GM12865 (cell line): ENCODE results near the gene IBTK.

Experiments
- DNase-seq: peaks from one replicate; pipeline ENCODE4 v3.0.0; 2010; ENCODE audit warnings: low read depth
- H3K4me3 ChIP-seq: 2 replicates; pipeline ENCODE4 v1.5.1; 2011; ENCODE audit warnings: mild to moderate bottlenecking, low read depth, low read length, control low read depth
- TF ChIP-seq, protein P1 (sequence below): IDR thresholded peaks from 2 replicates; pipeline ENCODE4 v1.5.1; 2011; ENCODE audit warnings: low read length, control low read depth, low read depth, inconsistent platforms; ENCODE audit not compliant: insufficient read depth; ENCODE audit errors: missing control alignments

Gene IBTK

DNA sequence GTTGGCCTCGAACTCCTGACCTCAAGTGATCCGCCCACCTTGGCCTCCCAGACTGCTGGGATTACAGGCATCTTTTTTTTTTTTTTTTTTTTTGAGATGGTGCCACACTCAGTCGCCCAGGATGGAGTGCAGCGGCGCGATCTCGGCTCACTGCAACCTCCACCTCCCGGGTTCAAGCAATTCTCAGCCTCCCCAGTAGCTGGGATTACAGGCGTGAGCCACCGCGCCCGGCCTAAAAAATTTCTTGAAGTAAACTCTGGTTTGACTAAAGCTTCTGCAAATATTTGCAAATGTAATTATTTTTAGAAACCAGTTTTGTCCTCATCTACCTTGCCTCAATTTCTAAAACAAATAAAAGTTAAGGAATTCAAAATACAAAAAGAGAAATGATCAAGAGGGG lies 1.2 kb downstream of the IBTK start:
- TF ChIP-seq, protein P1, sequence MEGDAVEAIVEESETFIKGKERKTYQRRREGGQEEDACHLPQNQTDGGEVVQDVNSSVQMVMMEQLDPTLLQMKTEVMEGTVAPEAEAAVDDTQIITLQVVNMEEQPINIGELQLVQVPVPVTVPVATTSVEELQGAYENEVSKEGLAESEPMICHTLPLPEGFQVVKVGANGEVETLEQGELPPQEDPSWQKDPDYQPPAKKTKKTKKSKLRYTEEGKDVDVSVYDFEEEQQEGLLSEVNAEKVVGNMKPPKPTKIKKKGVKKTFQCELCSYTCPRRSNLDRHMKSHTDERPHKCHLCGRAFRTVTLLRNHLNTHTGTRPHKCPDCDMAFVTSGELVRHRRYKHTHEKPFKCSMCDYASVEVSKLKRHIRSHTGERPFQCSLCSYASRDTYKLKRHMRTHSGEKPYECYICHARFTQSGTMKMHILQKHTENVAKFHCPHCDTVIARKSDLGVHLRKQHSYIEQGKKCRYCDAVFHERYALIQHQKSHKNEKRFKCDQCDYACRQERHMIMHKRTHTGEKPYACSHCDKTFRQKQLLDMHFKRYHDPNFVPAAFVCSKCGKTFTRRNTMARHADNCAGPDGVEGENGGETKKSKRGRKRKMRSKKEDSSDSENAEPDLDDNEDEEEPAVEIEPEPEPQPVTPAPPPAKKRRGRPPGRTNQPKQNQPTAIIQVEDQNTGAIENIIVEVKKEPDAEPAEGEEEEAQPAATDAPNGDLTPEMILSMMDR: no peak
- H3K4me3 ChIP-seq: peak overlapping the region; percentile 86
- no peak for DNase-seq

DNA sequence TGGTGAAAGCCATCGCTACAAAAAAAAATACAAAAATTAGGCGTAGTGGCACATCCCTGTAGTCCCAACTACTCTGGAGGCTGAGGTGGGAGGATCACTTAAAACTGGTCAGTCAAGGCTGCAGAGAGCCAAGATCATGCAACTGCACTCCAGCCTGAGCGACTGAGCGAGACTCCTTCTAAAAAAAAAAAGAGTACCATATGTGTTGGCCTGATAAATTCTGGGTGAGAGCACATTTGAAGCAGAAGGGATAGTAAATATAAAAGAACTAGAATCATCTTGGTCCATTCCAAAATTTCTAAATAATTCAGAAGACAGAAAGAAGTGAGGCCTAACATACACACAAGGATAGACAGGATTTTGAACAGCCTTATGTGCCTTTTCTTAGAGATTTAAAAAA lies 2.2 kb downstream of the IBTK start:
- DNase-seq: no peak
- no peak overlapping the region for H3K4me3 ChIP-seq
- TF ChIP-seq, protein P1: no peak

DNA sequence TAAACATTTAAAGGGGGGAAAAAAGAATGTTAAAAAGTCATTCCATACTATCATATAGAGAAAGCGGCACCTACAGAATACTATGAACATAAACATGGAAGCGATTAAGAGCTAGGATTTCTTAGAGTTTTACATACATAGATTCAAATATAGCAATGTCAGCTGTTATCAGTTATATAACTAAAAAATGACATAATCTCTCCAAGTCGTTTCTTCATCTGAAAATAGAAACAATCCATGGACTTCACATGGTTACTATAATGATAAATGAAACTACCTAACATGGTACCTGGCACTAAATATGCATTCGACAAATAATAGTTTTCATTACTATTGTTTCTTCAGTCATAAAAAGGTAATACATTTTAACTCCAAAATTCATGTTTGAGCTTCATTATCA lies 3.7 kb downstream of the IBTK start:
- TF ChIP-seq, protein P1: no peak
- DNase-seq: no peak
- H3K4me3 ChIP-seq: no peak overlapping the region

DNA sequence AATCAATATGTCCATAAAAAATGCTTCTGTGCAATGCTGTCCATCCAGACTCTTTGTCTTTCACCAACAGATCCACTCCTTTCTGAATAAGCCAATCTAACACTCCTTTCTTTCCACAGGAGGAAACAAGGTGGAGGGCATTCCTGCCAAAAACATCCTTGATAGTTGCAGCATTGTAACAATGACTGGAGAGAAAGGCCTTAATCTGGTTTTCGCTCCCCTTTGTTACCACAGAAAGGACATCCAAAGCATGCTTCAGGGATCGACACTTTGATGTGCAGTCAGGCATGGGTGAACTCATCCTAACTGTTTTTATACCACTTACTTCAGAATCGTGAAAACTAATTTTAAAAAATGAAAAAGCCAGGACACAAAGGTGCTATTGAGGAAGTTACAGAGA lies 7.4 kb downstream of the IBTK start:
- DNase-seq: no peak
- TF ChIP-seq, protein P1: no peak
- H3K4me3 ChIP-seq: no peak overlapping the region

DNA sequence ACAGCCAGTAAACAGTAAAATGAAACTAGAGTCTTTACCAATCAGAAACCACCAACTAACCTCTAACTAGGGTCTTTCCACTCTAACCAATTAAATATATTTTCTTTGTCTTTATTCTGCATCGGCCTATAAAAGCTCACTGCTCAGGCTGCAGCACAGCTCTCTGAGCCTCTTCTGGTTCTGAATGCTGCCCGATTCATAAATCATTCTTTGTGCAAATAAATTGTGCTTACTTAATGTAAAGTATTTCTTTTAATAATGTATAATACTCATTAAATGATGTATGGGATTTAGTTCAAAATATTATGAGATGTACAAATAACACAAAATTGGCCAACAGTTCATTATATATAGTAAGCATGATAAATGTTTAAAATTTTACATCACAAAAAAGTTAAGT lies 7.9 kb downstream of the IBTK start:
- TF ChIP-seq, protein P1: no peak
- DNase-seq: no peak

DNA sequence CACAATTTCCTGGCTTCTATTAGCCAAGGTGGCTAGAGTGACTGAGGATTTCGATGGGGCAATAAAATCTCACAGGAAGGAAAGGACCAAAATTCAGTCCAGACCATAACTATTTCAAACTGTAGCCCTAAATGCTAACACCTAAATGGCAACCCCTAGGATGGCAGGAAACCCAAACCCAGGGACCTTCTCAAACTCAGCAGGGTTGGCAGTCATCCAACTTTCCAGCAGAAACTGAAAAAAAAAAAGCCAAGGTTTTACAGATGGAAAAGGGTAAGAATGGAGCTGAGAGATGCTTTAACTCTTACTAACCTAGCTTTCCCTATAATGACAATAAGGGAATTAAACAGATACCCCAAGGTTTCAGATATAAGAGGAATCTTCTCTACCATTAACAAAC lies 10.5 kb downstream of the IBTK start:
- no peak overlapping the region for H3K4me3 ChIP-seq
- TF ChIP-seq, protein P1: no peak
- no peak for DNase-seq

More for the DNA sequence above, 7.9 kb downstream of the IBTK start:
- H3K4me3 ChIP-seq: no peak overlapping the region

DNA sequence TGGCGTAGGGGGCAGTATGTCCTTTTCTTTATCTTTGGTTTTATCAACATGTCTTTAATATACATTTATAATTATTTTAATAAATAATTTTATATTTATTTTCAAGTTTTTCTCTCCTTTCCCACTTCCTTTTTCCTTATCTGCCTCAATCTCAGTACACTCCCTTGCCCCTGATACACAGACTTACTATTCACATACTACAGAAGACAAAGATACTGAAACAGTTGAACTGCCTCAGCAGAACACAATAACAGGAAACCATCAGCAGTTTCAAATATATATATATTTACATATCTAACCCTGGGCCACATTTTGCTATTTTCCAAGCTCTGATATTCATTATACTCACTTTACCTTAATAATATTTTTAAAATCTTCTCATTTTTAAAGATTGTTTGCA lies 19.8 kb downstream of the IBTK start:
- peak; percentile 51 for DNase-seq
- TF ChIP-seq, protein P1: no peak
- no peak overlapping the region for H3K4me3 ChIP-seq
